Measurements from ENCODE around the gene TMCO4.
"Not testable (repeated sequence)": the region's sequence is repeated elsewhere in the genome, so short reads cannot be mapped to it uniquely, and the experiment has no call there.

Gene TMCO4

DNA sequence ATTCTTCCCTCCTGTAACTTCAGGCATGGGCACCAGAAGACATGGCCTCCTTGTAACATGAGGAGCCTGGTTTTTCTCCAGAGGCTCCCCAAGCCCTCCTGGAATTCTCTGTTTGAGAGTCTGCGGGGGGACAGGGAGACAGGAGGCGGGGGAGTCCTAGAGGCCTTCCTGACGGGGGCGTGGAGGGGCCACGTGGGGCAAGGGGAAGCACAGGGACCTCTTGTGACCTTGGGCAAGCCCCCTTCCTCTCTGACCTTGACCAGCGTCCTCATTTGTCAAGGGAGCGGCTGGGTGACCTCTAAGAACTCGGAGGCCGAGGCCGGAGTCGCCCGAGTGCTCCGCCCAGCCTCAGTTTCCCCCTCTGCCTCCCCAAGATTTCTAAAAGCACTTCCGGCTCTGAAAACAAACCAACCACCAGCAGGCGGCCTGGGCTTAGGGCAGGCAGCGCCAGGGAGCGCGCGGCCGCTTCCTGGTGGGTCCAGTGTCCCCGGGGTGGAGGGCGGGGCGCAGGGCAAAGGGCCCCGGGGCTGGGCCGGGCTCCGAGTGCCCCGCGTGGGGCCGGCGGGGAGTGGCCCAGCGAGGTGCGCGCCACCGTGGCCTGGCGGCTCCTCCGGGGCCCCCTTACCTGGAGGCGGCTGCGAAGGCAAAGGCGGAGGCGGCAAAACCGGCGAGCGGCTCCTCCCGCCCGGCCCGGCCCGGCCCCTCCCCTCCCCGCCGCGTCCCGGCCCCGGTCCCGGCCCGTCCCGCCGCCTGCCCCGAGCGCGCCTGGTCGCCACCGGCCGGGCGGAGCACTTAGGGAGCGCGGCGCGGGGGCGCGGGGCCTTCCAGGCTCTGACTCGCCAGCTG, at the start of gene TMCO4:
Gene TMCO4 (minus strand): TSS at position 687 of the 846 bp plus-strand sequence. CDS start 19,158 bp downstream, outside the sequence.
- Mint-ChIP-seq H3K36me3 (peaks cover 10% of the 10 kb centered on the region), H3K4me1 (peaks cover 31% of the 10 kb centered on the region), H3K27ac (peak within 1 kb of the TSS; percentile 91), H3K4me3 (peak within 1 kb of the TSS; percentile 83), H3K9me3 (no peaks in the 10 kb centered on the region), H3K27me3 (peaks cover 8% of the 10 kb centered on the region)
- CTCF ChIA-PET = no interaction called here
- peak; percentile 79 for DNase-seq

DNA sequence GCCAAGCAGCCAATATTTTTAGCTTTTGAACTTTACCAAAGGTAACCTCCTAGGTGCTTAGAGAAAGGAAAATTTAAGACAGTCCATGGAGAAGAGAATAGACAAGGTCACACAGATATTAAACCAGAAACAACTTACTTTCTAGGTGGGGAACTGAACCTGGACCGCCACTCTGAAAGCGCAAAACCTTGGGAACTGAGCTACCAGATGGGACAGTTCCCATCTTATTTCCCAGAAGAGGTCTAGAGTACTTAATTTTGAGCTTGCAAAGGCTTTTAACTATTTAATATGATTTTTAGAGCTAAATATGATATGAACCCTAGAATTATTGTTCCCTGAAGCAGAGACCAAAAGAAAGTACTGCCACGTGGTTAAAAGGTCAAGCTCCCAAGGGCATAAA, 49.6 kb upstream of the TMCO4 start:
- H3K27ac Mint-ChIP-seq, DNase-seq, H3K4me1 Mint-ChIP-seq, H3K4me3 Mint-ChIP-seq, H3K36me3 Mint-ChIP-seq, H3K9me3 Mint-ChIP-seq: not testable (repeated sequence)
- CTCF ChIA-PET = interaction anchor here (0.6 kb wide), 1 partner anchor 304 kb away, joined by 3 read pairs; no protein-coding TSS in a partner anchor
- H3K27me3 Mint-ChIP-seq = peaks cover 37% of the 10 kb centered on the region

DNA sequence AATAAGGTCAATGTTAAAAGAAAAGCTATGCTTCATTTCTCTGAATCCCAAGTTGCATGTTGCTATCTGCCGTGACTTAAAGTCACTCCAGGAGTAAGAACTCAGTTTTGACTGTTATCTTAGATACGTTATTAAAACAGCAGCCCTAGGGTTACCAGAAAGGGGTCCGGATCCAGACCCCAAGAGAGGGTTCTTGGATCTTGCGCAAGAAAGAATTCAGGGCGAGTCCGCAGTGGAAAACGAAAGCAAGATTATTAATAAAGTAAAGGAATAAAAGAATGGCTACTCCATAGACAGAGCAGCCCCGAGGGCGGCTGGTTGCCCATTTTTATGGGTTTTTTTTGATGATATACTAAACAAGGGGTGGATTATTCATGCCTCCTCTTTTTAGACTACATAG, 47.6 kb upstream of the TMCO4 start:
- peaks cover 35% of the 10 kb centered on the region for H3K27me3 Mint-ChIP-seq
- not testable (repeated sequence) for DNase-seq, H3K27ac Mint-ChIP-seq, H3K9me3 Mint-ChIP-seq, H3K36me3 Mint-ChIP-seq, H3K4me3 Mint-ChIP-seq, H3K4me1 Mint-ChIP-seq
- CTCF ChIA-PET = interaction anchor here (1.1 kb wide), 1 partner anchor 14 kb away, joined by 3 read pairs; no protein-coding TSS in a partner anchor

DNA sequence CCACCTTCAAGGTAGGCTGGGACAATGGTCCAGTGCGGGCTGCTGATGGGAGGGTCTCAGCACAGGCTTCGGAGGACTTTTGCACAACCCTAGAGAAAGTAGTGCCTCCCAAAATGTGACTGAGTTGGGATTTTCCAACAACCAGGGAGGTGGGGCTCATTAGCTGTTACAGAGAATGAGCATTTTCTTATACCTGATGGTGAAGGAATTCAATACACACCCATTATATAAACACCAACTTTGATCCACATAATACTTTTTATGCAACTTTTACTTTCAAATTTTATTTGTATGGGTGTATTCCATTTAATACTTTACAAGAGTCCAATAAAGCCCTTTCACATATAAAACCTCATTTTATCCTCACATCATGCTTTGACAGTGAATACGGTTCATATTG, 46.6 kb upstream of the TMCO4 start:
- Mint-ChIP-seq H3K9me3 (no peaks in the 10 kb centered on the region), H3K27me3 (peaks cover 32% of the 10 kb centered on the region), H3K4me1 (no peaks in the 10 kb centered on the region), H3K36me3 (no peaks in the 10 kb centered on the region), H3K27ac (no peak overlapping the region), H3K4me3 (no peak overlapping the region)
- no peak for DNase-seq
- CTCF ChIA-PET = interaction anchor here (0.6 to 1.2 kb wide), 2 partner anchors 649 to 732 kb away, joined by 3 to 4 read pairs; no protein-coding TSS in a partner anchor

DNA sequence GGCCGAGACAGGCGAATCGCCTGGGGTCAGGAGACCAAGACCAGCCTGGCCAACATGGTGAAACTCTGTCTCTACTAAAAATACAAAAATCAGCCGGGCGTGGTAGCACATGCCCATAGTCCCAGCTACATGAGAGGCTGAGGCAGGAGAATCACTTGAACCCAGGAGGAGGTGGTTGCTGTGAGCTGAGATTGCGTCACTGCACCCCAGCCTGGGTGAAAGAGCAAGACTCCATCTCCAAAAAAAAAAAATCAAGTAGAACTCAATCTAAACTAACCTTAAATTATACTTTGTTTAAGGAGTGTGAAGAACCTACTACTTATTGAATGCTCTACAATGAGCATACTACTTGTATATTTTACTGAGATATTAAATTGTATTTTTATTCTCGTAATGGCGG, 45.8 kb upstream of the TMCO4 start:
- DNase-seq = no peak
- Mint-ChIP-seq H3K27me3 (peaks cover 32% of the 10 kb centered on the region), H3K4me3 (no peak overlapping the region), H3K9me3 (no peaks in the 10 kb centered on the region), H3K4me1 (no peaks in the 10 kb centered on the region), H3K36me3 (no peaks in the 10 kb centered on the region), H3K27ac (no peak overlapping the region)
- CTCF ChIA-PET = interaction anchor here (0.6 to 1.2 kb wide), 2 partner anchors 650 to 732 kb away, joined by 3 to 4 read pairs; no protein-coding TSS in a partner anchor

DNA sequence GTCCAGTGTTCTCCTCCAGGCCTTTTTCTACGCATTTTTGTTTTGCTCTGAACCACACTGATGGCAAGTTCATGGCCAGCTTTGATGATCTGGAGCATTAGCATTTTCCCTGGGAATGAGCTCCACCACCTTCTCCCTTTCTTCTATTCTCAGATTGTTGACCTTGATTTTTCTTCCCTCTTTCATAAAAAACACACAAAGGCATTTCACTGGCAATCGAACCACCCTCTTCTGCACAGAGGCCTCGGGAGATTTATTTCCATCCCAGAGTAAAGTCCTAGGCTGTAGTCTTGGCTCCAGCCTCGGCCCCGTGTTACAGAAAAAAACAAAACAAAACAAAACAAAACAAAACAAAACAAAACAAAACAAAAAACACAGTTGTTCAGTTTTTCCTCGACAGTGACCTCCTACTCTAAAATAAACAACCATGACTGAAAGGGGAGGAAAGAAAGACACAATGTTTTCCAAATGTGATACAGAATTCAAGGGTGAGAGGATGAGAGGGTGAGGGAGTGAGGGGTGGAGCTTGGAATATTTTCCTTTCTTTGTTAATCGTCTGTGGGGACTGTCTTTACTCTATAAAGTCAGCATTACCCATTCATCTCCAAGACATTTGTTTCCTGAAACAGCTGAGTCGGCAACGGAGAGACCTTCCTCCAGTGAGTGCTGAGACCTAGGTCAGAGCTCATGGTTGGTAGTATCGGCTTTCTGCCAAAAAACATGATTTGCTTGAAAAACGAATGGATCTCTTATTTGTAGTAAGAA, 45.2 kb upstream of the TMCO4 start:
- peaks cover 32% of the 10 kb centered on the region for H3K27me3 Mint-ChIP-seq
- H3K4me3 Mint-ChIP-seq = no peak overlapping the region
- H3K36me3 Mint-ChIP-seq = no peaks in the 10 kb centered on the region
- no peaks in the 10 kb centered on the region for H3K9me3 Mint-ChIP-seq
- no peak overlapping the region for H3K27ac Mint-ChIP-seq
- no peaks in the 10 kb centered on the region for H3K4me1 Mint-ChIP-seq
- no peak for DNase-seq
- CTCF ChIA-PET = interaction anchor here (1.2 kb wide), 1 partner anchor 651 kb away, joined by 3 read pairs; no protein-coding TSS in a partner anchor

DNA sequence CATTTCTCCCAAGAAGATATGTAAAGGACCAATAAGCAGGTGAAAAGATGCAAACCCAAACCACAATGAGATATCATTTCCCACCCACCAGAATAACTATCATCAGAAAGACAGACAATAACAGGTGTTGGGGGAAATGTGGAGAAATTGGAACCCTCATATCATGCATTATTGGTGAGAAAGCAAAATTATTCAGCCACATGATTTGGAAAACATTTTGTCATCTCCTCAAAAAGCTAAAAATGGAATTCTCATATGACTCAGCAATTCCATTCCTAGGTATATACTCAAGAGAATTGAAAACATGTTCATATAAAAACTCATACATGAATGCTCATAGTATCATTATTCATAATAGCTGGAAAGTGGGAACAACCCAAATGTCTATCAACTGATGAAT, 40.5 kb upstream of the TMCO4 start:
- Mint-ChIP-seq H3K4me3 (no peak overlapping the region), H3K9me3 (no peaks in the 10 kb centered on the region), H3K27ac (no peak overlapping the region), H3K4me1 (no peaks in the 10 kb centered on the region), H3K36me3 (no peaks in the 10 kb centered on the region), H3K27me3 (peaks cover 30% of the 10 kb centered on the region)
- DNase-seq = no peak
- CTCF ChIA-PET = no interaction called here

DNA sequence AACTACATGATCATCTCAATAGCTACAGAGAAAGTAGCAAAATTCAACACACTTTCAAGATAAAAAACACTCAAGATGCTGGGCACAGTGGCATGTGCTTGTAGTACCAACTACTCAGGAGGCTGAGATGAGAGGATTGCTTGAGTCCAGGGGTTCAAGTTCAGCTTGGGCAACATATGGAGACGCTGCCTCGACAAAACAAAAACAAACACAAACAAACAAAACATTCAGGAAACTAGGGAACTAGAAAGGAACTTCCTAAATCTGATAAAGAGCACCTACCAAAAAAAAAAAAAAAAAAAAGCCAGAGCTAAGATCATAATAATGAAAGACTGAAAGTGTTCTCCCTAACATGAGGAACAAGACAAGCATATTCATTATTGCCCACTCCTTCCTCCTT, 38.1 kb upstream of the TMCO4 start:
- no peaks in the 10 kb centered on the region for H3K36me3 Mint-ChIP-seq
- no peaks in the 10 kb centered on the region for H3K4me1 Mint-ChIP-seq
- no peak overlapping the region for H3K4me3 Mint-ChIP-seq
- CTCF ChIA-PET = no interaction called here
- no peaks in the 10 kb centered on the region for H3K9me3 Mint-ChIP-seq
- peaks cover 28% of the 10 kb centered on the region for H3K27me3 Mint-ChIP-seq
- no peak overlapping the region for H3K27ac Mint-ChIP-seq
- no peak for DNase-seq

DNA sequence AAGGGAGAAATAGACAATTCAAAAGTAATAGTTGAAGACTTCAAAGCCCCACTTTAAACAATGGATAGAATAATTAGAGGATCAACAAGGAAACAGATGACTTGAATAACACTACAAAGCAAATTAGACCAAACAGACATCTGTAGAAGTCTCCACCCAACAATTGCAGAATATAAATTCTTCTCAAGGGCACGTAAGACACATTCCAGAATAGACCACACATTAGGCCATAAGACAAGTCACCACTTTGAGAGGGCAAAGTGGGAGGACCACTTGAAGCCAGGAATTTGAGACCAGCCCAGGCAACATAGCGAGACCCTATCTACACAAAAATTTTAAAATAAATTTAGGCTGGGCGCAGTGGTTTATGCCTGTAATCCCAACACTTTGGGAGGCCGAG, 35.9 kb upstream of the TMCO4 start:
- no peaks in the 10 kb centered on the region for H3K9me3 Mint-ChIP-seq
- H3K27ac Mint-ChIP-seq = no peak overlapping the region
- H3K36me3 Mint-ChIP-seq = no peaks in the 10 kb centered on the region
- no peak for DNase-seq
- H3K4me1 Mint-ChIP-seq = no peaks in the 10 kb centered on the region
- peaks cover 37% of the 10 kb centered on the region for H3K27me3 Mint-ChIP-seq
- CTCF ChIA-PET = no interaction called here
- no peak overlapping the region for H3K4me3 Mint-ChIP-seq

DNA sequence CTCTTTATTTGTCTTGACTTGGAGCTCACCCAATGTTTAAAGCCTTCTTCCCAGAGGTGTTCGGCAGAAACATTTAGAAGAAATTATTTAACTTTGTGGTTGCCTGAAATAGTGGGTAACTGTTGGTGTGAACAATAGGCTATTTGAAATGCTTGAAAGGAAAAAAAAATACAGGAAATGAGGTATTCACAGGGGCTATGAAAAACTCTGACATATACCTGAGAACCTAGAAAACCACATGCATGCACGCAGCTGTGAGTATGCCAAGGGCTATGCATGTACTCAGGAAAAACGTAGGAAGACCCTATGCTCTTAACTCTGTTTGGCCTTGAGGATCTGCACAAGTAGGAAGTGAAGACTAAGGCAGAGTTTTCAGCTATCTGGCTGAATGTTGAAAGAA, 31.7 kb upstream of the TMCO4 start:
- Mint-ChIP-seq H3K9me3 (no peaks in the 10 kb centered on the region), H3K4me1 (no peaks in the 10 kb centered on the region), H3K36me3 (no peaks in the 10 kb centered on the region), H3K27me3 (peaks cover 31% of the 10 kb centered on the region), H3K4me3 (no peak overlapping the region), H3K27ac (no peak overlapping the region)
- CTCF ChIA-PET = no interaction called here
- DNase-seq = no peak

DNA sequence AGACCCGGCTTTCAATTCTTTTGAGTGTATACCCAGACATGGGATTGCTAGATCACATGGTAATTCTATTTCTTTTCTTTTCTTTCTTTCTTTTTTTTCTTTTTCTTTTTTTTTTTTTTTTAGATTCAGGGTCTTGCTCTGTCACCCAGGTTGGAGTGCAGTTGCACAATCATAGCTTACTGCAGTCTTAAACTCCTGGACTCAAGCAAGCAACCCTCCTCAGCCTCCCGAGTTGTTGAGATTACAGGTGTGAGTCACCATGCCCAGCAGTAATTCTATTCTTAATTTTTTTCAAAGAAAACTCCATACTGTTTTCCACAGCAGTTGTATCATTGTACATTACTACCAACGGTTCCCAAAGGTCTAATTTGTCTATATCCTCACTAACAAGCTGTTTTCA, 28.8 kb upstream of the TMCO4 start:
- DNase-seq = no peak
- CTCF ChIA-PET = no interaction called here
- H3K4me1 Mint-ChIP-seq = peaks cover 4% of the 10 kb centered on the region
- H3K4me3 Mint-ChIP-seq = no peak overlapping the region
- H3K27me3 Mint-ChIP-seq = peaks cover 31% of the 10 kb centered on the region
- no peak overlapping the region for H3K27ac Mint-ChIP-seq
- H3K36me3 Mint-ChIP-seq = no peaks in the 10 kb centered on the region
- H3K9me3 Mint-ChIP-seq = no peaks in the 10 kb centered on the region

DNA sequence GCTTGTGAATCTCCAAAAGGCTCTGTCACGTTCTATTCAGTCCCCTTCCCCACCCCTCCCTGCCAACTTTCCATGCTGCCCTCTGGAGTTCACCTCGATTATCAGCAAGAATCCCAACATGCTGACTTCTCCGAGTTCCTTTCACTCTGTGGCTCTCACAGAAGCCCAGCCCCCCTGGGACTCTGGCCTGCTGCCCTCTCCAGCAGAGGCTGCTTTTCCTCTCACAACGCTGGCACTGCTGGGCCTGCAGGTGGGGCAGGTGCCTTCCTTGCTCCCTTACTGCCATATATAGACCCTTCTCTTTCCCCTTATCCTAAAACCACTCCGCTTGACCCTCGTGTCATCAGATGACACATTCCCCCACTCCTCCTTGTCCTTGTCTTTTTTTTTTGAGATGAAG, 25.6 kb upstream of the TMCO4 start:
- no peak for DNase-seq
- H3K36me3 Mint-ChIP-seq = no peaks in the 10 kb centered on the region
- H3K27ac Mint-ChIP-seq = no peak overlapping the region
- H3K9me3 Mint-ChIP-seq = no peaks in the 10 kb centered on the region
- H3K27me3 Mint-ChIP-seq = peaks cover 24% of the 10 kb centered on the region
- CTCF ChIA-PET = no interaction called here
- peaks cover 4% of the 10 kb centered on the region for H3K4me1 Mint-ChIP-seq
- H3K4me3 Mint-ChIP-seq = no peak overlapping the region

DNA sequence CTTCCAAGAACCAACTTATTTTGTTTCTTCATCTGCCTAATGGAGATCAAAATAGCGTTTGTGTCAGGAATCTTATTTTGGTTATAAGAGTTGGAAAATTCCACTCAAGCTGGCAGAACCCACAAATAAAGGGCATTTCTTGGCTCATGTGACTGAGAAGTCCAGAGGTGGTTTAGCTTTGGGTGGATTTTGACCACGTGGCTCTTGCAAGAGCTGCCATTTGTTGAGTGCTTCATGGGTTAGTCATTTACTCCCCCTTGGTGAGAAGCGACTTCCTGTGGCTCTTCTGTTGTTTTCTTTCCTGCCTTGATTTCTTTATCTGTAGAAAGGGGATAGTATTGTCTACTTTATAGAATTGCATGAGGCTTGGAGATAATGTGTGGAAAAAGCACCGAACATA, 24.8 kb upstream of the TMCO4 start:
- Mint-ChIP-seq H3K36me3 (no peaks in the 10 kb centered on the region), H3K9me3 (no peaks in the 10 kb centered on the region), H3K27ac (no peak overlapping the region), H3K27me3 (peaks cover 18% of the 10 kb centered on the region), H3K4me3 (no peak overlapping the region), H3K4me1 (peaks cover 4% of the 10 kb centered on the region)
- no peak for DNase-seq
- CTCF ChIA-PET = interaction anchor here (0.5 kb wide), 1 partner anchor 17 kb away, joined by 3 read pairs; no protein-coding TSS in a partner anchor

DNA sequence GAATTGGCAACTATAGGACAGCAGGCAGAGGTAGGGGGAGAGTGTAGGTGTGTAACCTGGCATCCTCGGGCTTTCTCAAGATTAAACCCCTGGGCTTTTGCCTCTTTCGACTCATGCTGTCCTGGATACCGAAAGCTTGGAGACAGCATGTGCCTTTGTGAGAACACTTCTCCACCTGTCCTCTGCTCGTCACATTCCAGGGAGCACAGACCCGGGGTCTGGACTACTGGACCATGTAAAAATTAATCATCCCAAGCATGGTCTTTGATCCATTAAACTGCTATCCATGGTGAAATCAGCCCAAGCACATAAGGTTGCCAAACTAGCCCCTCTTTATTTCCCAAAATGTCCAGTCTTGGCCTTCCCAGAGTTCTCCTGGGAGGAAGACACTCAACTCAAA, 24.3 kb upstream of the TMCO4 start:
- CTCF ChIA-PET = interaction anchor here (0.5 kb wide), 1 partner anchor 17 kb away, joined by 3 read pairs; no protein-coding TSS in a partner anchor
- DNase-seq = no peak
- Mint-ChIP-seq H3K4me1 (peaks cover 4% of the 10 kb centered on the region), H3K27ac (no peak overlapping the region), H3K9me3 (no peaks in the 10 kb centered on the region), H3K4me3 (no peak overlapping the region), H3K36me3 (no peaks in the 10 kb centered on the region), H3K27me3 (peaks cover 18% of the 10 kb centered on the region)

Measured in activated naive CD4-positive, alpha-beta T cell treated with anti-CD3 and anti-CD28 coated beads, Interleukin-2, amount 10 ng/mL, durations not matched to agents 7 days and 5 days (primary cell).